Stomach smooth muscle (tissue), 2 donors: ENCODE results near the gene GRID1.
A peak's percentile ranks its signal among the peaks of the same experiment; 100 is the strongest.

Experiments
- H3K27ac ChIP-seq: one replicate; pipeline ENCODE4 v1.7.0; 2013; ENCODE audit warnings: mild to moderate bottlenecking, low read length, inconsistent platforms
- H3K27me3 ChIP-seq, 2 donors: one replicate each; pipeline ENCODE4 v1.7.0; 2013; ENCODE audit warnings: low read length in 2 of 2; ENCODE audit not compliant: insufficient read depth in 2 of 2, control insufficient read depth in 1 of 2
- H3K36me3 ChIP-seq, 2 donors: one replicate each; pipeline ENCODE4 v1.7.0; 2013; ENCODE audit warnings: low read length in 2 of 2; ENCODE audit not compliant: control insufficient read depth in 2 of 2, insufficient read depth in 2 of 2
- H3K4me1 ChIP-seq: one replicate; pipeline ENCODE4 v1.7.0; 2013; ENCODE audit warnings: low read length; ENCODE audit not compliant: control insufficient read depth, insufficient read depth
- H3K4me3 ChIP-seq, 2 donors: one replicate each; pipeline ENCODE4 v1.7.0; 2013; ENCODE audit warnings: low read length in 2 of 2
- H3K9ac ChIP-seq, 2 donors: one replicate each; pipeline ENCODE4 v1.7.0; 2013; ENCODE audit warnings: low read length in 2 of 2, mild to moderate bottlenecking in 1 of 2
- H3K9me3 ChIP-seq, 2 donors: one replicate each; pipeline ENCODE4 v1.7.0; 2013; ENCODE audit warnings: low read length in 2 of 2; ENCODE audit not compliant: control insufficient read depth in 2 of 2
- donor health status: healthy.
- donor health status: Pancreatic carcinoma.

GRID1 gene

GRCh38 chr10:86362586-86363183 lies 3.9 kb downstream of the GRID1 start:
- H3K4me1 ChIP-seq, result peaks cover 30% of the 10 kb centered on the region
- H3K27me3 ChIP-seq, result peaks cover 11 to 30% of the 10 kb centered on the region in 2 donors
- H3K4me3 ChIP-seq, result peak overlapping the region in 1 of 2 donors; percentile 54
- H3K27ac ChIP-seq, result no peak overlapping the region
- no peaks in the 10 kb centered on the region for H3K36me3 ChIP-seq
- H3K9me3 ChIP-seq, result no peaks in the 10 kb centered on the region
- peak overlapping the region; percentile 4 to 21 for H3K9ac ChIP-seq

- Histone ChIP-seq H3K9ac (no peak overlapping the region), H3K27ac (no peak overlapping the region), H3K36me3 (no peaks in the 10 kb centered on the region), H3K4me1 (peaks cover 25% of the 10 kb centered on the region), H3K4me3 (no peak overlapping the region), H3K27me3 (peaks cover 10 to 24% of the 10 kb centered on the region in 2 donors), H3K9me3 (no peaks in the 10 kb centered on the region)
These were observed 4.5 kb downstream of the GRID1 start for GRCh38 chr10:86362129-86362527.

GRCh38 chr10:86361156-86362128 lies 5.2 kb downstream of the GRID1 start:
- Histone ChIP-seq H3K27me3 (peaks cover 10 to 22% of the 10 kb centered on the region in 2 donors), H3K4me1 (peaks cover 22% of the 10 kb centered on the region), H3K9me3 (no peaks in the 10 kb centered on the region), H3K4me3 (no peak overlapping the region), H3K27ac (no peak overlapping the region), H3K9ac (no peak overlapping the region), H3K36me3 (no peaks in the 10 kb centered on the region)

GRCh38 chr10:86360657-86361056 lies 5.9 kb downstream of the GRID1 start:
- Histone ChIP-seq H3K4me3 (no peak overlapping the region), H3K27ac (no peak overlapping the region), H3K9me3 (no peaks in the 10 kb centered on the region), H3K27me3 (peaks cover 9 to 19% of the 10 kb centered on the region in 2 donors), H3K9ac (no peak overlapping the region), H3K4me1 (peaks cover 15% of the 10 kb centered on the region), H3K36me3 (no peaks in the 10 kb centered on the region)

GRCh38 chr10:86359954-86360353 lies 6.6 kb downstream of the GRID1 start:
- Histone ChIP-seq H3K4me3 (no peak overlapping the region), H3K36me3 (no peaks in the 10 kb centered on the region), H3K27ac (no peak overlapping the region), H3K9ac (no peak overlapping the region), H3K27me3 (peaks cover 7 to 15% of the 10 kb centered on the region in 2 donors), H3K4me1 (peaks cover 9% of the 10 kb centered on the region), H3K9me3 (no peaks in the 10 kb centered on the region)

- Histone ChIP-seq H3K4me1 (peaks cover 6% of the 10 kb centered on the region), H3K9ac (no peak overlapping the region), H3K27ac (no peak overlapping the region), H3K27me3 (peaks cover 1 to 8% of the 10 kb centered on the region in 2 donors), H3K9me3 (no peaks in the 10 kb centered on the region), H3K4me3 (no peak overlapping the region), H3K36me3 (no peaks in the 10 kb centered on the region)
These were observed 7.5 kb downstream of the GRID1 start for GRCh38 chr10:86359111-86359510.

GRCh38 chr10:86357676-86358075 lies 8.9 kb downstream of the GRID1 start:
- no peaks in the 10 kb centered on the region for H3K27me3 ChIP-seq
- no peak overlapping the region for H3K4me3 ChIP-seq
- no peak overlapping the region for H3K27ac ChIP-seq
- H3K9ac ChIP-seq, result no peak overlapping the region
- no peaks in the 10 kb centered on the region for H3K4me1 ChIP-seq
- H3K9me3 ChIP-seq, result peaks cover 0 to 2% of the 10 kb centered on the region in 2 donors
- no peaks in the 10 kb centered on the region for H3K36me3 ChIP-seq

- H3K9ac ChIP-seq, result no peak overlapping the region
- H3K27ac ChIP-seq, result no peak overlapping the region
These were observed 9.6 kb downstream of the GRID1 start for GRCh38 chr10:86357041-86357440.

GRCh38 chr10:86356296-86356695 lies 10.3 kb downstream of the GRID1 start:
- Histone ChIP-seq H3K36me3 (no peaks in the 10 kb centered on the region), H3K27me3 (no peaks in the 10 kb centered on the region), H3K4me3 (no peak overlapping the region), H3K27ac (no peak overlapping the region), H3K9me3 (peaks cover 0 to 7% of the 10 kb centered on the region in 2 donors), H3K4me1 (no peaks in the 10 kb centered on the region), H3K9ac (no peak overlapping the region)

More at GRCh38 chr10:86357041-86357440, 9.6 kb downstream of the GRID1 start:
- Histone ChIP-seq H3K27me3 (no peaks in the 10 kb centered on the region), H3K36me3 (no peaks in the 10 kb centered on the region), H3K4me1 (no peaks in the 10 kb centered on the region), H3K4me3 (no peak overlapping the region), H3K9me3 (peaks cover 0 to 7% of the 10 kb centered on the region in 2 donors)

GRCh38 chr10:86355571-86356038 lies 11.0 kb downstream of the GRID1 start:
- Histone ChIP-seq H3K27me3 (no peaks in the 10 kb centered on the region), H3K4me3 (no peak overlapping the region), H3K27ac (no peak overlapping the region), H3K36me3 (no peaks in the 10 kb centered on the region), H3K9ac (no peak overlapping the region), H3K4me1 (peaks cover 3% of the 10 kb centered on the region), H3K9me3 (peaks cover 0 to 7% of the 10 kb centered on the region in 2 donors)
